ENCODE results near the gene NFATC2IP.
A peak's percentile ranks its signal among the peaks of the same experiment; 100 is the strongest.

The NFATC2IP gene

DNA sequence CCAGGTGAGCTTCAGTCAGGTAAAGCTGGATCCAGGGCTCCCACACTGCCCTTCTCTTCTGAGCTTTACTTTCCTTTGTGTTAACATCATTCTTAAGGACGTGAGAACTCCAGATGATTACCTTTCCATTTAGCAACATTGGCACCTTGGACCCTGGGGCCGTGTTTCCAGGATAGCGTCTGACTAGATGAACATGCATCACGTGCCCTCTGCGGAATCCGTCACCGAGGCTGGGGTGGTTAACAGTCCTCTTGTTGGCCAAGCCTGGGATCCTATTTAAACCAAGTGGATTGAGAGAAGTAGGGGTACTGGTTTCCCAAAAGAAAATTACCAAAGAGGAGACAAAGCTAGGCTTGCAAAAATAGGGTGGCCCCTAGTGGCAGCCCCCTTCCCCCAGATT, 30.2 kb downstream of the NFATC2IP start:
- H3K4me3 ChIP-seq (ENCODE audit: control insufficient read depth, low read depth, low read length): no peak overlapping the region

DNA sequence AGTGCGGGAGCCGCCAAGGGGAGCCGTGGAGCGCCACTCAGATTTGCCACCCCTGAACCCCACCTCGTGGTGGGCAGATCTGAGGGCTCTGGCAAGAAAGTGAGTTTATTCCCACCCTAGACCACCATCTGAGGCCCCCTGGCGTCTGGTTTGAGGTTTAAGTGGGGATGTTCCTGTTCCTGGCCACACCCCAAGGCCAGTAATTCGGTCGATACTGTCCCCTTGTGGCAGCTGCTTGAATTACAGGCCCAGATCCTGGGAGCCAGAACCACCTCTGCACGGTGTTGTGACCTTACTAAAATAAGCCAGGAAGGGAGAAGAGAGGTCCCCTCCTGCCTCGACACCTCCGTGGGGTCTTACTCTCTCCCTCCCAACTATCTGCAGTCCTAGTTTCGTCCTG, 30.8 kb downstream of the NFATC2IP start:
- TF ChIP-seq, protein P1, sequence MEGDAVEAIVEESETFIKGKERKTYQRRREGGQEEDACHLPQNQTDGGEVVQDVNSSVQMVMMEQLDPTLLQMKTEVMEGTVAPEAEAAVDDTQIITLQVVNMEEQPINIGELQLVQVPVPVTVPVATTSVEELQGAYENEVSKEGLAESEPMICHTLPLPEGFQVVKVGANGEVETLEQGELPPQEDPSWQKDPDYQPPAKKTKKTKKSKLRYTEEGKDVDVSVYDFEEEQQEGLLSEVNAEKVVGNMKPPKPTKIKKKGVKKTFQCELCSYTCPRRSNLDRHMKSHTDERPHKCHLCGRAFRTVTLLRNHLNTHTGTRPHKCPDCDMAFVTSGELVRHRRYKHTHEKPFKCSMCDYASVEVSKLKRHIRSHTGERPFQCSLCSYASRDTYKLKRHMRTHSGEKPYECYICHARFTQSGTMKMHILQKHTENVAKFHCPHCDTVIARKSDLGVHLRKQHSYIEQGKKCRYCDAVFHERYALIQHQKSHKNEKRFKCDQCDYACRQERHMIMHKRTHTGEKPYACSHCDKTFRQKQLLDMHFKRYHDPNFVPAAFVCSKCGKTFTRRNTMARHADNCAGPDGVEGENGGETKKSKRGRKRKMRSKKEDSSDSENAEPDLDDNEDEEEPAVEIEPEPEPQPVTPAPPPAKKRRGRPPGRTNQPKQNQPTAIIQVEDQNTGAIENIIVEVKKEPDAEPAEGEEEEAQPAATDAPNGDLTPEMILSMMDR (conservative IDR thresholded peaks at IDR 0.05; ENCODE audit: control insufficient read depth, insufficient read depth, low read depth, low read length): peak; percentile 78
- no peak overlapping the region for H3K4me3 ChIP-seq (ENCODE audit: control insufficient read depth, low read depth, low read length)
- peak; percentile 22 for DNase-seq (ENCODE audit: low read depth)

More for the DNA sequence above, 30.2 kb downstream of the NFATC2IP start:
- TF ChIP-seq, protein P1 (conservative IDR thresholded peaks at IDR 0.05; ENCODE audit: control insufficient read depth, insufficient read depth, low read depth, low read length): no peak
- no peak for DNase-seq (ENCODE audit: low read depth)

DNA sequence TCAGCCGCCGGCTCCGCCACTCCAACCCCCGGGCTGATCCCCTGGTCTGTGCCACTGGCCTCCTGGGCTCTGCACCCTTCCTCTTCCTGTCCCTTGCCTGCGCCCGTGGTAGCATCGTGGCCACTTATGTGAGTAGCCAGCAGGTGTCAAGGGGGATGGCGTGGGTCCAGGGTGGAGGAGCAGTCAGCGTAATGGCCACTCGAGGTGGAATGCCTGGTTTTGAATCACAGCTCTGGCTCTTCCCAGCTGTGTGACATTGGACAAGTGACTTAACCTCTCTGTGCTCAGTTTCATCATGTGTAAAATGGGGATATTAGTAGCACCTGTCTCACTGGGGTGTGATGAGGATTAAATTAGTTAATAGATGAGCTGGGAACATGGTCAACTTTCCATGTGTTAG, 31.7 kb downstream of the NFATC2IP start:
- DNase-seq (ENCODE audit: low read depth): no peak
- H3K4me3 ChIP-seq (ENCODE audit: control insufficient read depth, low read depth, low read length): no peak overlapping the region
- TF ChIP-seq, protein P1 (conservative IDR thresholded peaks at IDR 0.05; ENCODE audit: control insufficient read depth, insufficient read depth, low read depth, low read length): no peak

DNA sequence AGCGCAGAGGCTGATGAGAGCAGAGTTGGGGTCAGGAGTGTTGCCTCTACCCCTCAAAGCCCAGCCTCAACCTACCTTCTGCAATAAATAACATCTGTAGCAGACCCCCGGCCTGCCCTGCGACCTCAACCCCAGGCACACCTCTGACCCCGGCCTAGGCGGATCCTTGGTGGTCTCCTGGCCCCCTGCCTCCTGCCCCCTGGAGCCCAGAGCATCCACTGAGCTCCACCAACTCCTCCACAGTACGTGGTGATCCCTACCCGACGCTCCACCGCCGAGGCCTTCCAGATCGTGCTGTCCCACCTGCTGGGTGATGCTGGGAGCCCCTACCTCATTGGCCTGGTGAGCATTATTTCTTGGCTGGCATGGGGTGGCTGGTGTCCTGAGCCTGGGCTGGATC, 32.2 kb downstream of the NFATC2IP start:
- DNase-seq (ENCODE audit: low read depth): no peak
- TF ChIP-seq, protein P1 (conservative IDR thresholded peaks at IDR 0.05; ENCODE audit: control insufficient read depth, insufficient read depth, low read depth, low read length): no peak
- no peak overlapping the region for H3K4me3 ChIP-seq (ENCODE audit: control insufficient read depth, low read depth, low read length)

DNA sequence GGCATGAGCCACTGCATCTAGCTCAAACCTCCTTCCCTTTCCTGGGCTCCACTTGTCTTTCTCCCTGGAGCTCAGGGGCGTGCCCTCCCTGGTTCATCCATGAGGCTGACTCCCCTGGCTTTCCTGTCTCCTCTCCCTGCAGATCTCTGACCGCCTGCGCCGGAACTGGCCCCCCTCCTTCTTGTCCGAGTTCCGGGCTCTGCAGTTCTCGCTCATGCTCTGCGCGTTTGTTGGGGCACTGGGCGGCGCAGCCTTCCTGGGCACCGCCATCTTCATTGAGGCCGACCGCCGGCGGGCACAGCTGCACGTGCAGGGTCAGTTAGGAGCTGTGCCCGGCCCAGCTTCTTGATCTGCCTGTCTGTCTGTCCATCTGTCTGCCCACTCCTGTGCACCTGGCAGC, 32.9 kb downstream of the NFATC2IP start:
- no peak overlapping the region for H3K4me3 ChIP-seq (ENCODE audit: control insufficient read depth, low read depth, low read length)
- TF ChIP-seq, protein P1 (conservative IDR thresholded peaks at IDR 0.05; ENCODE audit: control insufficient read depth, insufficient read depth, low read depth, low read length): no peak
- no peak for DNase-seq (ENCODE audit: low read depth)

DNA sequence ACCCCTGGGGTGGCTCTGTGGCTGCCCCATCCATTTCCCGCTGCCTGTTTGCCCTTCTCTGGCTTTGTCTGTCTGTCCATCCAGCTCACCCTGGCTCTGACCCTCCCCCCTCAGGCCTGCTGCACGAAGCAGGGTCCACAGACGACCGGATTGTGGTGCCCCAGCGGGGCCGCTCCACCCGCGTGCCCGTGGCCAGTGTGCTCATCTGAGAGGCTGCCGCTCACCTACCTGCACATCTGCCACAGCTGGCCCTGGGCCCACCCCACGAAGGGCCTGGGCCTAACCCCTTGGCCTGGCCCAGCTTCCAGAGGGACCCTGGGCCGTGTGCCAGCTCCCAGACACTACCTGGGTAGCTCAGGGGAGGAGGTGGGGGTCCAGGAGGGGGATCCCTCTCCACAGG, 33.4 kb downstream of the NFATC2IP start:
- TF ChIP-seq, protein P1 (conservative IDR thresholded peaks at IDR 0.05; ENCODE audit: control insufficient read depth, insufficient read depth, low read depth, low read length): no peak
- DNase-seq (ENCODE audit: low read depth): no peak
- no peak overlapping the region for H3K4me3 ChIP-seq (ENCODE audit: control insufficient read depth, low read depth, low read length)

DNA sequence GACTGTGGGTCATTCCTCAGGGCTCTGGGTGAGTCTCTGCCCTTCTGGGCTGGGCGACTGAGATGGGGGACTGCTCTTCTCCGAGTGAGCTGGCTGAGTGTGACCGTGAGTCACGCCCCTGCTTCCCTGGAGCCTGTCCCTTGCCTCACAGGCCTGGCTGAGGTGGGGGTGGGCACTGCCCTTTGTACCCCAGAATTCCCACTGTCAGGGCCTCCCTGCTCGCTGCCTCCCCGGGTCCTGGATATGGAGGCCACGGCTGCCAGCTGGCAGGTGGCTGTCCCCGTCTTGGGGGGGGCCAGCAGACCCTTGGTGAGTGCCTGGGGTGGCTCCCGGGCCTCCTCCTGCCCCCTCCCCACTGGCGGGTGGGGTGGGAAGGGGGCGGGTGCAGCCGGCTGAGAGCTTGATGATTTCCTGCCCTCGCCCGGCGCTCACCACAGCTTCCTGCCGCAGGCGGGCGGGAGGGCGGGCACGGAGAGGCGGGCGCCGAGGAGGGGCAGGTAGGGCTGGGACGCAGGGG, 33.9 kb downstream of the NFATC2IP start, which contains the start of gene LAT:
LAT (plus strand) TSS at position 434 of the 517 bp plus-strand sequence. CDS start 366 bp downstream, outside the sequence.
- H3K4me3 ChIP-seq (ENCODE audit: control insufficient read depth, low read depth, low read length): no peak within 1 kb of the TSS
- TF ChIP-seq, protein P1 (conservative IDR thresholded peaks at IDR 0.05; ENCODE audit: control insufficient read depth, insufficient read depth, low read depth, low read length): no peak
- DNase-seq (ENCODE audit: low read depth): peak; percentile 6
